HL-60 (cell line): ENCODE data around the gene GFY.

Experiments used
- GABPA ChIP-seq: IDR thresholded peaks from 2 replicates; pipeline ENCODE4 v1.6.1; 2012; ENCODE audit warnings: low read depth
- POLR2AphosphoS5 ChIP-seq: IDR thresholded peaks from 2 replicates; pipeline ENCODE4 v1.6.1; 2012; ENCODE audit warnings: low read depth
- SPI1 ChIP-seq: IDR thresholded peaks from 2 replicates; pipeline ENCODE4 v1.6.1; 2012; ENCODE audit warnings: low read depth, mild to moderate bottlenecking, borderline replicate concordance
- TF ChIP-seq, protein P1 (sequence below): IDR thresholded peaks from one replicate; pipeline ENCODE4 v1.5.1; 2011; ENCODE audit warnings: low read length, control low read depth, inconsistent platforms; ENCODE audit not compliant: insufficient read depth
- TF ChIP-seq, protein P2 (sequence below): IDR thresholded peaks from 2 replicates; pipeline ENCODE4 v1.6.1; 2012; ENCODE audit warnings: low read depth; ENCODE audit not compliant: insufficient replicate concordance

DNA sequence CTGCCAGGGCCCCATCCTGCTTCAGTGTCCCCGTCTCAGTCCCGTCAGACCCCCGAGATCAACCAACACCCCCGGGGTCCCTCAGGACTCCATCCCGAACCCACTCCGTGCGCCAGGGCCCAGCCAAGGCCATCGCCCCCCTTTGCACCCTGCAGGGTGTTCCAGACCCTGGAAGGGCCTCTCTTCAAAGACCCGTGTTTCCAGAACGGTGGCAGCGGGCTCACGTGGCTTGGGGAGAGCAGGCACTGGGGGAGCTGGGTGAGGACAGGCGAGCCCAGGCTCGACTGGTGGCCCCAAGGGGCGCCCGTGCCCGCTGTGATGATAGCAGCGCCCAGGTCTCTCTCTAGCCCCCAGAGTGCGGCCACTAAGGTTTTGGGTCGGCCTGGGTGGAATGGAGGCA is 35.8 kb upstream of the GFY start:
- TF ChIP-seq, protein P1, sequence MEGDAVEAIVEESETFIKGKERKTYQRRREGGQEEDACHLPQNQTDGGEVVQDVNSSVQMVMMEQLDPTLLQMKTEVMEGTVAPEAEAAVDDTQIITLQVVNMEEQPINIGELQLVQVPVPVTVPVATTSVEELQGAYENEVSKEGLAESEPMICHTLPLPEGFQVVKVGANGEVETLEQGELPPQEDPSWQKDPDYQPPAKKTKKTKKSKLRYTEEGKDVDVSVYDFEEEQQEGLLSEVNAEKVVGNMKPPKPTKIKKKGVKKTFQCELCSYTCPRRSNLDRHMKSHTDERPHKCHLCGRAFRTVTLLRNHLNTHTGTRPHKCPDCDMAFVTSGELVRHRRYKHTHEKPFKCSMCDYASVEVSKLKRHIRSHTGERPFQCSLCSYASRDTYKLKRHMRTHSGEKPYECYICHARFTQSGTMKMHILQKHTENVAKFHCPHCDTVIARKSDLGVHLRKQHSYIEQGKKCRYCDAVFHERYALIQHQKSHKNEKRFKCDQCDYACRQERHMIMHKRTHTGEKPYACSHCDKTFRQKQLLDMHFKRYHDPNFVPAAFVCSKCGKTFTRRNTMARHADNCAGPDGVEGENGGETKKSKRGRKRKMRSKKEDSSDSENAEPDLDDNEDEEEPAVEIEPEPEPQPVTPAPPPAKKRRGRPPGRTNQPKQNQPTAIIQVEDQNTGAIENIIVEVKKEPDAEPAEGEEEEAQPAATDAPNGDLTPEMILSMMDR, result no peak
- TF ChIP-seq POLR2AphosphoS5, result no peak
- TF ChIP-seq, protein P2, sequence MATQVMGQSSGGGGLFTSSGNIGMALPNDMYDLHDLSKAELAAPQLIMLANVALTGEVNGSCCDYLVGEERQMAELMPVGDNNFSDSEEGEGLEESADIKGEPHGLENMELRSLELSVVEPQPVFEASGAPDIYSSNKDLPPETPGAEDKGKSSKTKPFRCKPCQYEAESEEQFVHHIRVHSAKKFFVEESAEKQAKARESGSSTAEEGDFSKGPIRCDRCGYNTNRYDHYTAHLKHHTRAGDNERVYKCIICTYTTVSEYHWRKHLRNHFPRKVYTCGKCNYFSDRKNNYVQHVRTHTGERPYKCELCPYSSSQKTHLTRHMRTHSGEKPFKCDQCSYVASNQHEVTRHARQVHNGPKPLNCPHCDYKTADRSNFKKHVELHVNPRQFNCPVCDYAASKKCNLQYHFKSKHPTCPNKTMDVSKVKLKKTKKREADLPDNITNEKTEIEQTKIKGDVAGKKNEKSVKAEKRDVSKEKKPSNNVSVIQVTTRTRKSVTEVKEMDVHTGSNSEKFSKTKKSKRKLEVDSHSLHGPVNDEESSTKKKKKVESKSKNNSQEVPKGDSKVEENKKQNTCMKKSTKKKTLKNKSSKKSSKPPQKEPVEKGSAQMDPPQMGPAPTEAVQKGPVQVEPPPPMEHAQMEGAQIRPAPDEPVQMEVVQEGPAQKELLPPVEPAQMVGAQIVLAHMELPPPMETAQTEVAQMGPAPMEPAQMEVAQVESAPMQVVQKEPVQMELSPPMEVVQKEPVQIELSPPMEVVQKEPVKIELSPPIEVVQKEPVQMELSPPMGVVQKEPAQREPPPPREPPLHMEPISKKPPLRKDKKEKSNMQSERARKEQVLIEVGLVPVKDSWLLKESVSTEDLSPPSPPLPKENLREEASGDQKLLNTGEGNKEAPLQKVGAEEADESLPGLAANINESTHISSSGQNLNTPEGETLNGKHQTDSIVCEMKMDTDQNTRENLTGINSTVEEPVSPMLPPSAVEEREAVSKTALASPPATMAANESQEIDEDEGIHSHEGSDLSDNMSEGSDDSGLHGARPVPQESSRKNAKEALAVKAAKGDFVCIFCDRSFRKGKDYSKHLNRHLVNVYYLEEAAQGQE, result no peak
- no peak for TF ChIP-seq SPI1
- TF ChIP-seq GABPA, result no peak
